ENCODE data around the gene GDPD2.
A peak's percentile ranks its signal among the peaks of the same experiment; 100 is the strongest.

The GDPD2 gene

GRCh38 chrX:70437921-70438665 lies 15.0 kb downstream of the GDPD2 start:
- no peak for DNase-seq (ENCODE audit: low read depth, low spot score)

GRCh38 chrX:70439016-70439415 lies 15.9 kb downstream of the GDPD2 start:
- DNase-seq (ENCODE audit: low read depth, low spot score) = peak; percentile 26

- DNase-seq (ENCODE audit: low read depth, low spot score) = no peak
These were observed 19.1 kb downstream of the GDPD2 start for GRCh38 chrX:70442224-70442623.

GRCh38 chrX:70444326-70444945 lies 21.3 kb downstream of the GDPD2 start, which contains the start of gene DLG3:
Gene DLG3, plus strand, starts transcription at chrX:70444835. Its CDS starts 367 bp downstream, at chrX:70445202.
- peak; percentile 70 for DNase-seq (ENCODE audit: low read depth, low spot score)

GRCh38 chrX:70444946-70445656 lies 22.0 kb downstream of the GDPD2 start:
- no peak for DNase-seq (ENCODE audit: low read depth, low spot score)

- no peak for DNase-seq (ENCODE audit: low read depth, low spot score)
These were observed 22.8 kb downstream of the GDPD2 start for GRCh38 chrX:70445951-70446350.

- no peak for DNase-seq (ENCODE audit: low read depth, low spot score)
These were observed 23.6 kb downstream of the GDPD2 start for GRCh38 chrX:70446380-70447350.

- DNase-seq (ENCODE audit: low read depth, low spot score) = no peak
These were observed 26.4 kb downstream of the GDPD2 start for GRCh38 chrX:70449457-70449966.

- DNase-seq (ENCODE audit: low read depth, low spot score) = peak; percentile 64
These were observed 29.1 kb downstream of the GDPD2 start for GRCh38 chrX:70452143-70452733.

- no peak for DNase-seq (ENCODE audit: low read depth, low spot score)
These were observed 30.0 kb downstream of the GDPD2 start for GRCh38 chrX:70453024-70453618.

- DNase-seq (ENCODE audit: low read depth, low spot score) = peak; percentile 86
These were observed 31.6 kb downstream of the GDPD2 start for GRCh38 chrX:70454441-70455365.

GRCh38 chrX:70455366-70456202 lies 32.5 kb downstream of the GDPD2 start:
- DNase-seq (ENCODE audit: low read depth, low spot score) = no peak

- DNase-seq (ENCODE audit: low read depth, low spot score) = no peak
These were observed 33.1 kb downstream of the GDPD2 start for GRCh38 chrX:70456256-70456655.

GRCh38 chrX:70461026-70461425 lies 37.9 kb downstream of the GDPD2 start:
- no peak for DNase-seq (ENCODE audit: low read depth, low spot score)

GRCh38 chrX:70464051-70464450 lies 40.9 kb downstream of the GDPD2 start:
- no peak for DNase-seq (ENCODE audit: low read depth, low spot score)

- no peak for DNase-seq (ENCODE audit: low read depth, low spot score)
These were observed 43.9 kb downstream of the GDPD2 start for GRCh38 chrX:70466968-70467367.

- no peak for DNase-seq (ENCODE audit: low read depth, low spot score)
These were observed 45.6 kb downstream of the GDPD2 start for GRCh38 chrX:70468709-70469108.

- peak; percentile 72 for DNase-seq (ENCODE audit: low read depth, low spot score)
These were observed 47.8 kb downstream of the GDPD2 start for GRCh38 chrX:70470850-70471289.
